ENCODE data around the gene CBL. TPM values are rescaled to one million over a fixed set of nuclear protein-coding genes. Genes with fewer than 3 reads are reported as not detected.

The CBL gene
- polyA plus RNA-seq, 1 of the 3 experiments (the other 2 are of a cell fraction), result 9.5 TPM

GRCh38 chr11:119337581-119338317, 131.6 kb downstream of the CBL start:
- H3K27ac ChIP-seq (ENCODE audit: low read depth in 2 of 2, low read length in 1 of 2), result peak overlapping the region; percentile 55 to 62
- POLR2A ChIA-PET, result interaction anchor here (0.8 to 2.5 kb wide), 7 partner anchors 10 to 137 kb away, joined by 3 to 8 read pairs (median 7); partner anchors contain the start of gene CBL
- peaks cover 31% of the 10 kb centered on the region for H3K79me2 ChIP-seq (ENCODE audit: insufficient read depth)
- H3K9ac ChIP-seq, result peak overlapping the region; percentile 21; the same call in 1 of the 2 replicates
- H3K4me1 ChIP-seq (ENCODE audit: control insufficient read depth in 1 of 2, insufficient read depth in 2 of 2, low read depth in 1 of 2, low read length in 1 of 2), result peaks cover 16 to 41% of the 10 kb centered on the region in 2 experiments; a peak in 3 of 4 replicates
- H3K36me3 ChIP-seq (replicated peaks in 1 of 2; ENCODE audit: control insufficient read depth in 1 of 2, insufficient read depth in 2 of 2, low read length in 1 of 2), result peaks cover 0 to 12% of the 10 kb centered on the region in 2 experiments
- DNase-seq, result peak; percentile 74
- CTCF ChIA-PET, result interaction anchor here (0.6 to 8.6 kb wide), 52 partner anchors 8 to 793 kb away, joined by 3 to 191 read pairs (median 5); partner anchors contain the start of genes C2CD2L, CBL, HMBS and HYOU1
- peak overlapping the region; percentile 78 for H3K4me2 ChIP-seq
- H3K27me3 ChIP-seq (ENCODE audit: insufficient read depth), result no peaks in the 10 kb centered on the region
- H3K9me2 ChIP-seq, result no peaks in the 10 kb centered on the region
- H3F3A ChIP-seq (replicated peaks; ENCODE audit: insufficient read depth), result peaks cover 6% of the 10 kb centered on the region
- H3K9me3 ChIP-seq, result no peaks in the 10 kb centered on the region
- H3K4me3 ChIP-seq (ENCODE audit: low read depth in 2 of 2, low read length in 1 of 2), result peak overlapping the region; percentile 14 to 41
- H2AFZ ChIP-seq (ENCODE audit: low read depth), result peak overlapping the region; percentile 60; the same call in 1 of the 2 replicates
- WGBS (ENCODE audit: low lambda C conversion rate), result 47% methylated on average over 4 of the region's 9 CpGs
- TF ChIP-seq RFX5 (IDR thresholded peaks at IDR 0.05; ENCODE audit: low read length) (no peak), GABPA (IDR thresholded peaks at IDR 0.05; ENCODE audit: low read depth) (no peak), MEF2A (IDR thresholded peaks at IDR 0.05; ENCODE audit: borderline replicate concordance, low read depth) (no peak), YY1 (IDR thresholded peaks at IDR 0.05; ENCODE audit: low read depth) (no peak), MXI1 (IDR thresholded peaks at IDR 0.05; ENCODE audit: low read depth, low read length) (no peak), SMC3 (IDR thresholded peaks at IDR 0.05; ENCODE audit: low read depth, low read length) (no peak), JUND (IDR thresholded peaks at IDR 0.05) (no peak), PBX3 (IDR thresholded peaks at IDR 0.05) (no peak), USF1 (IDR thresholded peaks at IDR 0.05; ENCODE audit: borderline replicate concordance, low read depth) (peak; percentile 73; the same call in 1 of the 2 replicates), TCF12 (IDR thresholded peaks at IDR 0.05) (0 out of 2 replicates have a peak, but pooled peaks have one; percentile 30)
- no peaks in the 10 kb centered on the region for H4K20me1 ChIP-seq (ENCODE audit: insufficient read depth)

- H4K20me1 ChIP-seq (ENCODE audit: insufficient read depth), result no peaks in the 10 kb centered on the region
- ChIA-PET CTCF (interaction anchor here (0.6 to 8.6 kb wide), 56 partner anchors 9 to 792 kb away, joined by 3 to 191 read pairs (median 5); partner anchors contain the start of genes C2CD2L, CBL, HMBS and HYOU1), POLR2A (interaction anchor here (0.6 to 2.5 kb wide), 7 partner anchors 10 to 237 kb away, joined by 3 to 8 read pairs (median 7); partner anchors contain the start of genes CBL and DPAGT1)
- TF ChIP-seq GABPA (IDR thresholded peaks at IDR 0.05; ENCODE audit: low read depth) (no peak), RCOR1 (IDR thresholded peaks at IDR 0.05; ENCODE audit: low read length) (0 out of 2 replicates have a peak, but pooled peaks have one; percentile 10), CTCF (IDR thresholded peaks at IDR 0.05) (peak; percentile 89), SMC3 (IDR thresholded peaks at IDR 0.05; ENCODE audit: low read depth, low read length) (peak; percentile 72), GATA2 (CRISPR knock-in tag; IDR thresholded peaks at IDR 0.05) (0 out of 2 replicates have a peak, but pooled peaks have one; percentile 19), PBX3 (IDR thresholded peaks at IDR 0.05) (no peak), RAD21 (IDR thresholded peaks at IDR 0.05; ENCODE audit: low read length) (peak; percentile 73)
- H3K27ac ChIP-seq (ENCODE audit: low read depth in 2 of 2, low read length in 1 of 2), result peak overlapping the region; percentile 55 to 62
- H2AFZ ChIP-seq (ENCODE audit: low read depth), result peak overlapping the region; percentile 60; the same call in 1 of the 2 replicates
- peaks cover 31% of the 10 kb centered on the region for H3K79me2 ChIP-seq (ENCODE audit: insufficient read depth)
- no peaks in the 10 kb centered on the region for H3K9me3 ChIP-seq
- 0 out of 2 replicates have a peak overlapping the region, but pooled peaks have one; percentile 21 for H3K9ac ChIP-seq
- WGBS (ENCODE audit: low lambda C conversion rate), result 28% methylated on average over 14 of the region's 17 CpGs
- DNase-seq, result peak; percentile 90
- peaks cover 0 to 12% of the 10 kb centered on the region in 2 experiments for H3K36me3 ChIP-seq (replicated peaks in 1 of 2; ENCODE audit: control insufficient read depth in 1 of 2, insufficient read depth in 2 of 2, low read length in 1 of 2)
- H3K4me3 ChIP-seq (ENCODE audit: low read depth in 2 of 2, low read length in 1 of 2), result peak overlapping the region in 1 of 2 experiments; percentile 41; a peak in 3 of 4 replicates
- no peaks in the 10 kb centered on the region for H3K9me2 ChIP-seq
- peaks cover 6% of the 10 kb centered on the region for H3F3A ChIP-seq (replicated peaks; ENCODE audit: insufficient read depth)
- H3K27me3 ChIP-seq (ENCODE audit: insufficient read depth), result no peaks in the 10 kb centered on the region
- peaks cover 16 to 41% of the 10 kb centered on the region in 2 experiments; a peak in 3 of 4 replicates for H3K4me1 ChIP-seq (ENCODE audit: control insufficient read depth in 1 of 2, insufficient read depth in 2 of 2, low read depth in 1 of 2, low read length in 1 of 2)
- peak overlapping the region; percentile 78 for H3K4me2 ChIP-seq
Observed at GRCh38 chr11:119338318-119338890, 132.3 kb downstream of the CBL start.
